DMS53 (cell line): ENCODE data around the gene BCL2L13.
"Not testable (repeated sequence)": the region's sequence is repeated elsewhere in the genome, so short reads cannot be mapped to it uniquely, and the experiment has no call there.

Experiments
- DNase-seq: peaks from one replicate; lab custom pipeline; 2025; lab: John Stamatoyannopoulos, UW

Gene BCL2L13

GRCh38 chr22:17638432-17639246 is at the start of gene BCL2L13:
Gene BCL2L13 (plus strand): TSS chr22:17638757. CDS start chr22:17655712, 16,955 bp downstream.
- DNase-seq = peak; percentile 96

- DNase-seq = no peak
Measured at GRCh38 chr22:17589810-17590375, 48.7 kb upstream of the BCL2L13 start.

DNA sequence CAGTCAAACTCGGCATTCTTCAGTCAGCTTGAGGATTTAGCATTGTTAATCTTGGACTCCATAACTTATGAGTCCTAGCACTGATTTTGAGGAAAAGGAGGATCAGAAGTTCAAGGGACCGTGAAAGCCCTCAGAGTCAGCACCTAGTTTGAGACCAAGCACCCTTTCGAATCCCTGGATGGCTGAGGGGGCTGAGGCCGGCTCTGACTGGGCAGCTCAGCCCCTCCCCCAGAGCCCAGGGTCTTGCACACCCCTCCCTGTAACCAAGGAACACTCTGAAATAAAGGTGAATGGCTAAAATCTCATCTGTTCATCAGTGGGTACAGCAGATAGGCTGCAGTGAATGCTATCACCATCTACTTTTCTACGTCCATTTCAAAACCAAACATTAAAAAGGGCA is 48.0 kb upstream of the BCL2L13 start:
- no peak for DNase-seq

GRCh38 chr22:17592201-17592600 is 46.4 kb upstream of the BCL2L13 start:
- DNase-seq = no peak

DNA sequence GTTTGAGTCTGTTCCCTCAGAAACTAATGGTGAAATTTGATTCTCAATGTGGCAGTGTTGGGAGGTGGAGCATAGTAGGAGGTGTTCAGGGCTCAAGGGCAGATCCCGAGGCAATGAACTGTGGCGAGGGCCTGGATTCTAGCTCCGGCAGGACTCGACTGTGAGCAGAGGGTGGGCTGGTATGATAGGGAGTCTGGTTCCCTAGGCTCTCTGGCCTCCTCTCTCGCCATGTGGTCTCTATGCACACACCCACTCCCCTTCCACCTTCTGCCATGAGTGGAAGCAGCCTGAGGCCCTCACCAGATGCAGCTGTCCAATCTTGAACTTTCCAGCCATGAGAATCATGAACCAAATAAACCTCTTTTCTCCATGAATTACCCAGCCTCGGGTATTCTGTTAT is 42.3 kb upstream of the BCL2L13 start:
- no peak for DNase-seq

GRCh38 chr22:17597217-17597616 is 41.3 kb upstream of the BCL2L13 start:
- DNase-seq = no peak

DNA sequence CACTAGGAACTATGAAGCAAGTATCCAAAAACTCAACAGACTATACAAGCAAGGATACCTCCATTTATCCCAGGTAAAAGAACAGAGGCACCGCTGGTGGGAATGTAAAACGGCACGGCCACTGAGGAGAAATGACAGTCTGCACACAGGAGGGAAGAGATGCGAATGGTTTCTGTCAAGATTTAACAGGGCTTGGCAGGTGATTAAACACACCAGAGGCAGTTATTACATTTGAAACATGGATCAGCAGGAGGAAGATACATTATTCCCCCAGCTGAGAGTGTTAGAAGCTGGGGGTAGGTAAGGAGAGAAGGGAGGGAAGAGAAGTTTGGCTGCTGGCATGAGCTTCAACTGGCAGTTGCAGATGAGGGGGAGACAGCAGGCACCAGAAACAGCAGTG is 40.2 kb upstream of the BCL2L13 start:
- no peak for DNase-seq

GRCh38 chr22:17601031-17601430 is 37.5 kb upstream of the BCL2L13 start:
- no peak for DNase-seq

DNA sequence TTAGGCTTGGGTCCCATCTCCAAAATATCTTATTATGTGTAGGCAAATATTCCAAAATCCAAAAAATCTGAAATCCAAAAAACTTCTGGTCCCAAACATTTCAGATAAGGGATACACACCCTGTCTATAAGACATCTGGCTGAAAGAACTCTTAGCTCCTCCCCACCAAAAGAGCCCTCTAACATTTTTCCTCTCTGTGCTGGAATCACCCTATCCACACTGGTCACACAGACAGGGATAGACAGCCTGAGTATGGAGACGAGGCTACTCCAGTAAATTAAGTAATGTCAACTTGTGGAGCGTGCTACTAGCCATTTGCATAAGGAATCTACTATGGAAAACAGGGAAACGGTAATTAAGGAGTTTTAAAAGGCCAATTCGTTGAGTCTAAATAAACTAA is 34.9 kb upstream of the BCL2L13 start:
- no peak for DNase-seq

- no peak for DNase-seq
Measured at GRCh38 chr22:17606496-17606895, 32.1 kb upstream of the BCL2L13 start.

- DNase-seq = no peak
Measured at GRCh38 chr22:17607891-17608521, 30.6 kb upstream of the BCL2L13 start.

DNA sequence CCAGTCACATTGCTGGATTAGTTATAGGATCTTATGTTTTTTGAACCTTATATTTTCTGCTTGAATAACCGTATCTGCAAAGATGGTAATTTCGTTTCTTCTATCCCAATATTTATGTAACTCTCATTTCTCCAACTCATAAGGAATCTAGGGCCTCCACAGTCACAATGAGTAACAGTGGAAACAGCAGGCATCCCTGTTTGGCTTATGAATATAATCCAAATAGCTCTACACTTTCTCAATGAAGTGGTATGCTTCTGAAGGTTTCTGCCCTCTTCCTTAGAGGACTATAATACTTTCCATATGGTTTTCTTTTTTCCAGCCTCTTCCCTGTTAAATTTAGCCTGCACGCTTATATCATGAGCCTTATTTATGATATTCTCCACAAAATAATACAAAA is 26.5 kb upstream of the BCL2L13 start:
- DNase-seq = no peak

- no peak for DNase-seq
Measured at GRCh38 chr22:17613280-17613679, 25.3 kb upstream of the BCL2L13 start.

- peak; percentile 26 for DNase-seq
Measured at GRCh38 chr22:17627961-17628405, 10.6 kb upstream of the BCL2L13 start.

GRCh38 chr22:17628406-17629172 is 10.0 kb upstream of the BCL2L13 start, which contains the start of gene ATP6V1E1:
Gene ATP6V1E1 (minus strand): TSS chr22:17628749. CDS start chr22:17628635, 114 bp downstream.
- DNase-seq = peak; percentile 97

DNA sequence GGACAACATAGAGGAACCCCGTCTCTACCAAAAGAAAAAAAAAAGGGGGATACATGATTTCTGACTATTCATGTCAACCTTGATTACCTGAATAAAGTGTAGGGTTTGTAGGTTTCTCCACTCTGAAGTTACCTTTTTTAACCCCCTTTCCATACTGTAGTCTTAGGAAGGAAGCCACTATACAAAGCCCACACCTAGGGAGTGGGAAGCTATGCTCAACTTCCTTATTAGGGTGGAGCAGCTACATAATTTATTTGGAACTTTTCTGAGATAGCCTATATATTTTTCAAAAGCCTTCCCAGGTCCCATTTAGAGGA is 9.4 kb upstream of the BCL2L13 start:
- DNase-seq = no peak

DNA sequence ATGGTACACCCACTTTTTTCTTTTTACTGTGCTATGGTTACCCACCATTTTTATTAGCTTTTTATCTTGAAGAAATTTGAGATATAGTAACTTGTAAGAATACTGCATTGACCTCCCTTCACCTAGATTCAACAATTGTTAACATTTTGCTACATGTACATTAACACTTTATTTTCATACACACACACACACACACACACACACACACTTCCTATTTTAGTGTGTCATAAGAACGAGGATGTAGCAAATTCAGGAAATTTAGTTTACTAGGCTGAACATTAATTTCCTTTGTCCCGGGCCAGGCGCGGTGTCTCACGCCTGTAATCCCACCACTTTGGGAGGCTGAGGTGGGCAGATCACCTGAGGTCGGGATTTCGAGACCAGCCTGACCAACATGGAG is 8.9 kb upstream of the BCL2L13 start:
- DNase-seq = no peak

DNA sequence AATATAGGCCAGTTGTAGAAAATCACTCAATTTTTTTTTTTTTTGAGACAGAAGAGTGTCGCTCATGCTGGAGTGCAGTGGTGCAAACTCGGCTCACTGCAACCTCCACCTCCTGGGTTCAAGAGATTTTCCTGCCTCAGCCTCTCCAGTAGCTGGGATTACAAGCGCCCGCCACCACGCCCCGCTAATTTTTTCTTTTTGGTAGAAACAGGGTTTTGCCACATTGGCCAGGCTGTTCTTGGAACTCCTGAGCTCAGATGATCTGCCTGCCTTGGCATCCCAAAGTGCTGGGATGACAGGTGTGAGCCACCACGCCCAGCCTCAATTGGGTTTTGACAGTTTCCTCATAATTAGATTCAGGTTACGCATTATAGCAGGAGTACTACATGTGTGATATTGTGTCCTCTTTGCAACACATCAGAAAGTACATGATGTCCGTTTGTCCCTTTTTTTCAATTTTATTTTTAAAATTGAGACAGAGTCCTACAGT is 7.4 kb upstream of the BCL2L13 start:
- no peak for DNase-seq

DNA sequence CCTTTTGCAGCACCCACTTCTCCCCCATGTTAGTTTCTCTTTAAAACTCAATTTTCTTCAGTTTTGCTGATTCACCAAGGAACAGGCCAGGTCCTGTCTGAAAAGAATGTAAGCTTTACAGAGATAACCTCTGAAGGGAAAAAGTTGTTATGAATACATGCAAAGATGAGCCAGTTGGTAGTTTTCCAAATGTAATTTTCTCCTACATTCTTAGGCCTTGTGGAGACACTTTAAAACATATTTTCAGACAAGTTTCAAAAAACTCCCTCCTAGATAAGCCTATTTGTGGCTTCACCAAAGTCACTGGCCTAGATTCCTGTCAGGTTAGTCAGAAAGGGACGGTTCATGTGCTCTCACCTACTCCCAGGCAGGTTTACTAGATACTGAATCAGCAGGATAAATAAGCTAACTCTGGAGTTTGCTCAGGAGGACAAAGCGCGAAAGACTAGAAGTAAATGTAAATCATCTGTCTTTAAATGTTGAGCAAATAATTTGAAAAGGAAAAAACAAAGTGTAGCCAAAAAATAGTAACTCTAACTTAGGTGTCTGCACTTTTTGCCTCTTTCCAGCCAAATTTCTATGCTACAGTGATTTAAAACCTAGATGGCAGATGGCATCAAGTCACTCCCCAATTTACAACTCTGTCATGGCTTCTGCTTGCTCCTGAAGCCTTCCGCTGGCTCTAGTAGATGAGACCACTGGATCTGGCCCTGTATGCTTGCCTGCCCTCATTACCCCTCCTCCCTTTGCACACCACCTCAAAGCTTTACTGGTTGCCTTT is 5.2 kb upstream of the BCL2L13 start:
- peak; percentile 18 for DNase-seq

- no peak for DNase-seq
Measured at GRCh38 chr22:17633998-17634323, 4.6 kb upstream of the BCL2L13 start.

DNA sequence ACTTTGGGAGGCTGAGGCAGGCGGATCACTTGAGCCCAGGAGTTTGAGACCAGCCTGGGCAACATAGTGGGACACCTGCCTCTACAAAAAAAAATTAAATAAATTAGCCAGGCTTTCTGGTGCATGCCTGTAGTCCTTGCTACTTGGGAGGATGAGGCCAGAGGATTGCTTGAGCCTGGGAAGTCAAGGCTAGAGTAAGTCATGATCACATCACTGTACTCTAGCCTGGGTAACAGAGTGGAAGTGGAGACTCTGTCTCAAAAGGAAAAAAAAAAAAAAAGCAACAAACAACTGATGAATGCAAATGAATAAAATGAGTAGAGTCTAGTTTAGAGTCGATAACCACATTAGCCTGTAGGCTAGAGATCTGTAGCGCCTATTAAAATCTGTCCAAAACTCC is 3.9 kb upstream of the BCL2L13 start:
- DNase-seq = no peak

- not testable (repeated sequence) for DNase-seq
Measured at GRCh38 chr22:17636850-17637249, 1.7 kb upstream of the BCL2L13 start.
